ENCODE measurements around the gene ZFP64. TPM values are rescaled to one million over a fixed set of nuclear protein-coding genes. Genes with fewer than 3 reads are reported as not detected.

ZFP64 gene
- total RNA-seq, 1 experiment from 2014 or later = 18.4 TPM

- Histone ChIP-seq H3K4me1 (ENCODE audit: control insufficient read depth, insufficient read depth, low read length) (no peaks in the 10 kb centered on the region), H3K9me3 (ENCODE audit: control insufficient read depth, insufficient read depth, low read depth, low read length) (no peaks in the 10 kb centered on the region), H3K4me3 (ENCODE audit: low read depth in 2 of 2, low read length in 2 of 2) (no peak overlapping the region), H3K27ac (ENCODE audit: low read length) (no peak overlapping the region), H3K36me3 (ENCODE audit: control insufficient read depth, insufficient read depth, low read length) (no peaks in the 10 kb centered on the region), H3K27me3 (ENCODE audit: control insufficient read depth, insufficient read depth, low read length) (no peaks in the 10 kb centered on the region)
- no TSS peak for BruUV-seq (replicated peaks)
- no peak for TF ChIP-seq POLR2AphosphoS5 (IDR thresholded peaks at IDR 0.05; ENCODE audit: low read depth, low read length)
- TF ChIP-seq REST (IDR thresholded peaks at IDR 0.05; ENCODE audit: insufficient read depth in 1 of 2, low read depth in 2 of 2, low read length in 1 of 2) = no peak
- TF ChIP-seq TCF7L2 (IDR thresholded peaks at IDR 0.05; ENCODE audit: low read depth, low read length) = no peak
- no peak for TF ChIP-seq CTCF (IDR thresholded peaks at IDR 0.05)
- no peak for TF ChIP-seq SIN3A (IDR thresholded peaks at IDR 0.05; ENCODE audit: borderline replicate concordance, insufficient read depth, low read depth, low read length)
- ATAC-seq (no peak), DNase-seq (ENCODE audit: low read depth, low spot score) (no peak)
- POLR2A ChIA-PET = no interaction called here
- in situ Hi-C loops (cut with HindIII; ENCODE audit: low pct_unique_long_range_greater_than_20kb, low sequenced_read_pairs) = no loop called here
- intact Hi-C loops (cut with micrococcal nuclease; ENCODE audit: unreplicated experiment) = no loop called here
- CTCF ChIA-PET = no interaction called here
Measured at GRCh38 chr20:52102559-52102958, 89.0 kb downstream of the ZFP64 start.

GRCh38 chr20:52102126-52102525, 89.5 kb downstream of the ZFP64 start:
- Histone ChIP-seq H3K27me3 (ENCODE audit: control insufficient read depth, insufficient read depth, low read length) (no peaks in the 10 kb centered on the region), H3K9me3 (ENCODE audit: control insufficient read depth, insufficient read depth, low read depth, low read length) (no peaks in the 10 kb centered on the region), H3K4me3 (ENCODE audit: low read depth in 2 of 2, low read length in 2 of 2) (no peak overlapping the region), H3K27ac (ENCODE audit: low read length) (no peak overlapping the region), H3K36me3 (ENCODE audit: control insufficient read depth, insufficient read depth, low read length) (no peaks in the 10 kb centered on the region), H3K4me1 (ENCODE audit: control insufficient read depth, insufficient read depth, low read length) (no peaks in the 10 kb centered on the region)
- in situ Hi-C loops (cut with HindIII; ENCODE audit: low pct_unique_long_range_greater_than_20kb, low sequenced_read_pairs) (no loop called here), intact Hi-C loops (cut with micrococcal nuclease; ENCODE audit: unreplicated experiment) (no loop called here)
- ChIA-PET POLR2A (no interaction called here), CTCF (no interaction called here)
- no peak for ATAC-seq
- DNase-seq (ENCODE audit: low read depth, low spot score) = no peak
- BruUV-seq (replicated peaks) = no TSS peak
- TF ChIP-seq REST (IDR thresholded peaks at IDR 0.05; ENCODE audit: insufficient read depth in 1 of 2, low read depth in 2 of 2, low read length in 1 of 2) (no peak), CTCF (IDR thresholded peaks at IDR 0.05) (no peak), SIN3A (IDR thresholded peaks at IDR 0.05; ENCODE audit: borderline replicate concordance, insufficient read depth, low read depth, low read length) (no peak), TCF7L2 (IDR thresholded peaks at IDR 0.05; ENCODE audit: low read depth, low read length) (no peak), POLR2AphosphoS5 (IDR thresholded peaks at IDR 0.05; ENCODE audit: low read depth, low read length) (no peak)
